H9 (cell line): ENCODE data around the gene MYL3. TPM values are rescaled to one million over a fixed set of nuclear protein-coding genes. Genes with fewer than 3 reads are reported as not detected.

Source experiments
- DNase-seq: peaks from one replicate; pipeline ENCODE4 v3.0.0-alpha.2; 2017
- H2AFZ ChIP-seq: one replicate; pipeline ENCODE4 v1.6.1; 2013; ENCODE audit warnings: mild to moderate bottlenecking, low read length, control low read depth, moderate library complexity
- H2AK5ac ChIP-seq: 2 replicates; pipeline ENCODE4 v1.6.1; 2013; ENCODE audit warnings: low read length, control low read depth, mixed read lengths; ENCODE audit not compliant: insufficient read length
- H2BK120ac ChIP-seq: one replicate; pipeline ENCODE4 v1.6.1; 2013; ENCODE audit warnings: low read depth, mild to moderate bottlenecking, low read length, control low read depth, inconsistent platforms; ENCODE audit not compliant: poor library complexity, severe bottlenecking
- H2BK12ac ChIP-seq: 2 replicates; pipeline ENCODE4 v1.6.1; 2013; ENCODE audit warnings: low read length, control low read depth, mixed read lengths, low read depth; ENCODE audit not compliant: insufficient read length
- H2BK15ac ChIP-seq: 2 replicates; pipeline ENCODE4 v1.6.1; 2013; ENCODE audit warnings: low read depth, low read length, control low read depth
- H2BK20ac ChIP-seq: one replicate; pipeline ENCODE4 v1.6.1; 2013; ENCODE audit warnings: low read depth, mild to moderate bottlenecking, low read length, control low read depth, inconsistent platforms; ENCODE audit not compliant: poor library complexity, severe bottlenecking
- H2BK5ac ChIP-seq: 2 replicates; pipeline ENCODE4 v1.6.1; 2013; ENCODE audit warnings: low read length, control low read depth, mixed read lengths; ENCODE audit not compliant: insufficient read length
- H3K14ac ChIP-seq: 2 replicates; pipeline ENCODE4 v1.6.1; 2013; ENCODE audit warnings: low read length, control low read depth; ENCODE audit not compliant: insufficient read depth
- H3K18ac ChIP-seq: 2 replicates; pipeline ENCODE4 v1.6.1; 2013; ENCODE audit warnings: low read depth, mild to moderate bottlenecking, mixed read lengths, low read length, control low read depth; ENCODE audit not compliant: insufficient read length
- H3K23ac ChIP-seq: 2 replicates; pipeline ENCODE4 v1.6.1; 2013; ENCODE audit warnings: low read length, control low read depth, mixed read lengths, low read depth; ENCODE audit not compliant: insufficient read length
- H3K23me2 ChIP-seq: 2 replicates; pipeline ENCODE4 v1.6.1; 2013; ENCODE audit warnings: low read depth, mild to moderate bottlenecking, mixed read lengths, low read length, control low read depth; ENCODE audit not compliant: insufficient read length, poor library complexity, severe bottlenecking
- H3K27ac ChIP-seq: 2 replicates; pipeline ENCODE4 v1.5.1; 2013; ENCODE audit warnings: low read length, control low read depth, mixed read lengths, low read depth; ENCODE audit not compliant: insufficient read length
- H3K27me3 ChIP-seq: 2 replicates; pipeline ENCODE4 v1.6.1; 2013; ENCODE audit warnings: low read length, control low read depth, inconsistent platforms; ENCODE audit not compliant: insufficient read depth
- H3K4ac ChIP-seq: 2 replicates; pipeline ENCODE4 v1.6.1; 2013; ENCODE audit warnings: low read depth, mild to moderate bottlenecking, control low read depth, inconsistent platforms, low read length, moderate library complexity
- H3K4me1 ChIP-seq: 2 replicates; pipeline ENCODE4 v1.6.1; 2013; ENCODE audit warnings: low read length, control low read depth, inconsistent platforms; ENCODE audit not compliant: insufficient read depth
- H3K4me2 ChIP-seq: 2 replicates; pipeline ENCODE4 v1.6.1; 2013; ENCODE audit warnings: low read length, control low read depth, mixed read lengths; ENCODE audit not compliant: insufficient read length, insufficient read depth
- H3K56ac ChIP-seq: 2 replicates; pipeline ENCODE4 v1.6.1; 2013; ENCODE audit warnings: low read depth, mild to moderate bottlenecking, mixed read lengths, low read length, control low read depth; ENCODE audit not compliant: insufficient read length
- H3K79me1 ChIP-seq: 2 replicates; pipeline ENCODE4 v1.6.1; 2013; ENCODE audit warnings: low read depth, mild to moderate bottlenecking, moderate library complexity, low read length, control low read depth, inconsistent platforms; ENCODE audit not compliant: insufficient read depth, poor library complexity, severe bottlenecking
- H3K79me2 ChIP-seq: 2 replicates; pipeline ENCODE4 v1.6.1; 2013; ENCODE audit warnings: low read length, control low read depth, inconsistent platforms; ENCODE audit not compliant: insufficient read depth
- H3K9ac ChIP-seq: 2 replicates; pipeline ENCODE4 v1.6.1; 2013; ENCODE audit warnings: low read length, control low read depth, mixed read lengths; ENCODE audit not compliant: insufficient read length; ENCODE audit errors: extremely low read depth
- H3K9me3 ChIP-seq: one replicate; pipeline ENCODE4 v1.6.1; 2013; ENCODE audit warnings: low read depth, low read length, inconsistent platforms; ENCODE audit not compliant: control insufficient read depth
- H3T11ph ChIP-seq: one replicate; pipeline ENCODE4 v1.6.1; 2013; ENCODE audit warnings: mild to moderate bottlenecking, low read length, control low read depth, inconsistent platforms
- H4K20me1 ChIP-seq: one replicate; pipeline ENCODE4 v1.6.1; 2013; ENCODE audit not compliant: control insufficient read depth, insufficient read length, insufficient read depth
- H4K5ac ChIP-seq: 2 replicates; pipeline ENCODE4 v1.6.1; 2013; ENCODE audit warnings: low read depth, mild to moderate bottlenecking, mixed read lengths, low read length, control low read depth; ENCODE audit not compliant: insufficient read length
- H4K8ac ChIP-seq: replicated peaks from 2 replicates; pipeline ENCODE4 v1.6.1; 2013; ENCODE audit warnings: low read length, control low read depth, mixed read lengths, low read depth; ENCODE audit not compliant: insufficient read length
- H4K91ac ChIP-seq: 2 replicates; pipeline ENCODE4 v1.6.1; 2013; ENCODE audit warnings: low read depth, mild to moderate bottlenecking, moderate library complexity, mixed read lengths, low read length, control low read depth; ENCODE audit not compliant: insufficient read length
- H3K27ac Mint-ChIP-seq, 3 experiments: 2 replicates in 2 of 3; 3 replicates in 1 of 3; pipeline ENCODE4 v1.8.0; 2020 to 2021; ENCODE audit warnings: mixed read lengths in 3 of 3, mild to moderate bottlenecking in 1 of 3, moderate library complexity in 1 of 3
- H3K27me3 Mint-ChIP-seq: 2 replicates; pipeline ENCODE4 v1.8.0; 2021; ENCODE audit warnings: low read depth, mild to moderate bottlenecking, moderate library complexity, mixed read lengths
- H3K36me3 Mint-ChIP-seq, 3 experiments: 2 replicates in 2 of 3; 3 replicates in 1 of 3; pipeline ENCODE4 v1.8.0; 2020 to 2021; ENCODE audit warnings: low read depth in 3 of 3, mixed read lengths in 3 of 3; ENCODE audit not compliant: insufficient read depth in 1 of 3
- H3K4me1 Mint-ChIP-seq, 2 experiments: 2 replicates each; pipeline ENCODE4 v1.8.0; 2020; ENCODE audit warnings: mixed read lengths in 2 of 2
- H3K4me3 Mint-ChIP-seq, 2 experiments: 2 replicates in 1 of 2; 3 replicates in 1 of 2; pipeline ENCODE4 v1.8.0; 2020 to 2021; ENCODE audit warnings: mild to moderate bottlenecking in 2 of 2, mixed read lengths in 2 of 2, moderate library complexity in 1 of 2
- H3K9me3 Mint-ChIP-seq, 2 experiments: 2 replicates in 1 of 2; 3 replicates in 1 of 2; pipeline ENCODE4 v1.8.0; 2020; ENCODE audit warnings: mild to moderate bottlenecking in 2 of 2, mixed read lengths in 2 of 2, moderate library complexity in 1 of 2
- whole genome bisulfite sequencing: extraction: QIAGEN DNeasy Blood & Tissue Kit; methylation state at CpG from one replicate; pipeline ENCODE4 v1.1.7; 2013; ENCODE audit warnings: missing lambda C conversion rate, low lambda C conversion rate, mixed read lengths; ENCODE audit not compliant: insufficient read length; ENCODE audit errors: extremely low coverage; 5-methylcytosine and 5-hydroxymethylcytosine counted together
- total RNA-seq: library from RNA; stranded (reverse); gene quantifications from 2 replicates; pipeline ENCODE4 v1.2.1, GENCODE V29; 2021
- TF ChIP-seq, protein P1 (sequence below): fragments of 200-600 bp; sonication (generic); conservative IDR thresholded peaks from 3 replicates; pipeline ENCODE4 v1.8.0; 2021; ENCODE audit warnings: antibody characterized with exemption, mild to moderate bottlenecking

Gene MYL3
- total RNA-seq, 1 experiment from 2014 or later = 0.24 TPM

DNA sequence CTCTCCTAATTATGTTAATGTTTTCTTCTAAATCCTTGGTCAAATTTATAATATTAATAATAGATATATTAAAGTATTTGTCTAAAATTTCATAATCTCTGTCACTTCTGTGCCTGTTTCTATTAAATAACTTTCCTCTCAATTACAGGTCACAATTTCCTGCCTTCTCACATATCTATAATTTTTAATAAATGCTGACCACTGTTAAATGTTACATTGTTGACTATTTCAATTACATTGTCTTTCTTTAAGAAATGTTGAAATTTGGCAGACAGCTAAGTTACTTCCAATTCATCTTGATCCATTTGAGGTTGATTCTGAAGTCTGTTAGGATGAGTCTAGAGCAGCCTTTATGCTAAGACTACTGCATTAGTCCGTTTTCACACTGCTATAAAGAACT is 41.7 kb downstream of the MYL3 start:
- Histone ChIP-seq H3K23ac (no peak overlapping the region), H2BK5ac (no peak overlapping the region), H4K91ac (no peak overlapping the region), H3K4me1 (peaks cover 3% of the 10 kb centered on the region; the same call in 1 of the 2 replicates), H3K56ac (no peak overlapping the region), H2BK120ac (no peak overlapping the region), H3K4ac (no peak overlapping the region), H2BK12ac (no peak overlapping the region), H3T11ph (no peak overlapping the region), H2AK5ac (no peak overlapping the region), H3K27me3 (no peaks in the 10 kb centered on the region), H2BK15ac (no peak overlapping the region), H4K8ac (no peak overlapping the region), H3K18ac (no peak overlapping the region), H3K14ac (no peak overlapping the region), H3K27ac (no peak overlapping the region), H3K79me1 (no peaks in the 10 kb centered on the region), H2BK20ac (no peak overlapping the region), H3K79me2 (no peaks in the 10 kb centered on the region), H2AFZ (no peak overlapping the region), H4K5ac (no peak overlapping the region), H4K20me1 (no peaks in the 10 kb centered on the region), H3K9me3 (no peaks in the 10 kb centered on the region), H3K9ac (no peak overlapping the region), H3K23me2 (no peaks in the 10 kb centered on the region), H3K4me2 (no peak overlapping the region)
- Mint-ChIP-seq H3K27ac (no peak overlapping the region), H3K27me3 (peaks cover 12% of the 10 kb centered on the region; the same call in 1 of the 2 replicates), H3K36me3 (peaks cover 11 to 39% (median 14%) of the 10 kb centered on the region in 3 experiments), H3K4me3 (no peak overlapping the region), H3K9me3 (peaks cover 42 to 44% of the 10 kb centered on the region in 2 experiments), H3K4me1 (peaks cover 10 to 13% of the 10 kb centered on the region in 2 experiments)
- TF ChIP-seq, protein P1, sequence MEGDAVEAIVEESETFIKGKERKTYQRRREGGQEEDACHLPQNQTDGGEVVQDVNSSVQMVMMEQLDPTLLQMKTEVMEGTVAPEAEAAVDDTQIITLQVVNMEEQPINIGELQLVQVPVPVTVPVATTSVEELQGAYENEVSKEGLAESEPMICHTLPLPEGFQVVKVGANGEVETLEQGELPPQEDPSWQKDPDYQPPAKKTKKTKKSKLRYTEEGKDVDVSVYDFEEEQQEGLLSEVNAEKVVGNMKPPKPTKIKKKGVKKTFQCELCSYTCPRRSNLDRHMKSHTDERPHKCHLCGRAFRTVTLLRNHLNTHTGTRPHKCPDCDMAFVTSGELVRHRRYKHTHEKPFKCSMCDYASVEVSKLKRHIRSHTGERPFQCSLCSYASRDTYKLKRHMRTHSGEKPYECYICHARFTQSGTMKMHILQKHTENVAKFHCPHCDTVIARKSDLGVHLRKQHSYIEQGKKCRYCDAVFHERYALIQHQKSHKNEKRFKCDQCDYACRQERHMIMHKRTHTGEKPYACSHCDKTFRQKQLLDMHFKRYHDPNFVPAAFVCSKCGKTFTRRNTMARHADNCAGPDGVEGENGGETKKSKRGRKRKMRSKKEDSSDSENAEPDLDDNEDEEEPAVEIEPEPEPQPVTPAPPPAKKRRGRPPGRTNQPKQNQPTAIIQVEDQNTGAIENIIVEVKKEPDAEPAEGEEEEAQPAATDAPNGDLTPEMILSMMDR = no peak
- no CpG with 5 or more reads among the region's 1 CpG for WGBS
- DNase-seq = no peak
